Purkinje cell (primary cell): ENCODE data around the gene DYNLL1. TPM values are rescaled to one million over a fixed set of nuclear protein-coding genes. Genes with fewer than 3 reads are reported as not detected.

ENCODE experiments used
- polyA plus RNA-seq: library from polyadenylated mRNA; unstranded; fragments of >200 nt; fragmentation: Nextera tagmentation; gene quantifications from 2 replicates; pipeline ENCODE4 v1.2.1, GENCODE V29; 2014

Gene DYNLL1
- polyA plus RNA-seq = 1,021 and 1,881 TPM in 2 replicates

DNA sequence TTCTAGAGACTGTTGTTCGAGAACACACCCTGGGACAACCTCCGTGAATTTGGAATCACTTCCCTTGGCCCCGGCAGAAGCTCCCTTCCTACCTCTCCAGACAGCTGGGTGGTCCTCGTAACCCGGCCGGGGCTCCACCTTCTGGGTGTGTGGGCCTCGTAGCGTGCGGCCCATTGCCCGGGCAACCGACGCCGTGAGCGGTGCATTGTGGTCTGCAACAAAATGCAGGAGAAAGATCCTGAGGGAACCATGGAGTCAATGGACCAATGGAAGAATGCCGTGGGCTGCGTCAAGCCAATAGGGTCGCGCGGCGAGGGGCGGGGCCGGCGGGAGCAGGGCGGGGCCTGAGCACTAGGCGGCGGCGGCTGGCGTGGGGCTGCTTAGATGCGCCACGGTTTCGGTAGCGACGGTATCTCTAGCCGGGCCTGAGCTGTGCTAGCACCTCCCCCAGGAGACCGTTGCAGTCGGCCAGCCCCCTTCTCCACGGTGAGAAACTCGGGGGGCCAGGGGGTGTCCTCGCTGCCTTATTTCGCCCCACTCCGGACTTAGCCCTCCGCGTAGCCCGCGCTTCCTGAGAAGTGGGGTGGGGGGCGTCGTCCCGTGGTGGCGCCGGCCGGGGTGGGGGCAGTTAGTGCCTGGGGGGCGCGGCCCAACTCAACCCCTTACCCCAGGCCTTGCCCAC lies at the start of gene DYNLL1:
Gene DYNLL1 (plus strand): TSS at position 383 of the 682 bp plus-strand sequence. CDS start 309 bp downstream, outside the sequence.

DNA sequence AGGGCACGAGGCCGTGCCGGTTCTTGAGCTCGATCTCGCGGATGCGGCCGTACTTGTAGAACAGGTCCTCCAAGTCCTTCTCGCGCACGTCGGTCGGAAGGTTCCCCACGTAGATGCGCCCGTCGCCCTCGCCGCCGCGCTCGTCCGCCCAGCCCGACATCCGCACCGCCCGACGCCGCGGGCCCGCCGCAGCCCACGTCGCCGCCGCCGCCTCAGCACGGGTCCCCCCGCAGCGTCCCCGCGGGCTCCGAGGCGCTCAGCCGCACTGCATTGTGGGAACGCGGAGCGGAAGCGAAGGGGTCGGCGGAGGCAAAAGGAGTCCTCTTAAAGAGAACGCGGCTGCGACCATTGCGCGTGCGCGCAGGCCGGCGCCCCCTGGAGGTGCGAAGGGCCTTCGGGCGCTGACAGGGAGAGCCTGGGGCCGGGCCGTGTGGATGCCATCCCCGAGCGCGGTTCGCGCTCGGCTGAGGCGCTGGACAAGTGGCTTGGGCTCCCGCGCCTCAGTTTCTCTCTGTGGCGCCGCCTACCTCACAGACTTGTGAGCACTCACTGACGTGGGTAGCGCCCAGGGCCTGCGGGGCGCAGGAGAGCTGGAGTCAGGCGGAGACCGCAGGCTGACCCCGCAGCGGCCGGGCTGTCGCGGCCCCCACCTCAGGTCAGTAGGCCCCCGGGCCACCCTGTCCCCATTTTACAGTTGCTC lies 26.3 kb upstream of the DYNLL1 start, which contains the start of gene SRSF9:
Gene SRSF9 (minus strand): TSS at position 299 of the 700 bp plus-strand sequence. CDS start 139 bp downstream, at position 160.

DNA sequence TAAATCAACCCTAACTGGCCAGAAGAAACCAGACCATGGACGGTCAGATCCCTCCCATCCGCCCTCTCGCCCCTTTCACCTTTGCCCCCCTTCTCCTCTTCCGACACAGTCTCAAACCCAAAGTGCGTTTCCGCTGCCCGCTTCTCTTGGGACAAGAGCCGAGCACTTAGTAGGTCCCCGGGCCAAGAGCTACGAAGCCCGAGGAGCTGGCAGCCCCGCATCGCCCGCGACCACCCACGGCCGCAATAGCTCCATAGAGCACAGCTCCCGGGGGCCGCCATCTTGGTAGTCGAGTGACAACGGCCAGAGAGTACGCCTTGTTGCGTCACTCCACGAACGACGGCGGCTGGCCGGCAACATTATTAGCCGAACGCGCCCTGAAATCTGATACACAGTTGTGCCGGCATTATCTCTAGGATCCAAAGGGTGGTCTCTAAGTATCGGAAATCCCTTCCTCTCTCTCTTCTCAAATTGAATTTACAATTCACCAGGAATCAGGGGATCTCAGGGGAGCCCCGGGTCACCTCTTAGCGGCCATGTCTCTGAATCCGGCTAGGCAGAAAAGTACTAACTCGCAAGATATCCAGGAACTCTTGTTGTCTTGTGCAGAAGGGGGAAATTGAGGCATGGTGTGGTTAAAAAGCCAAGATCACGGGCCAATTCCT lies 33.1 kb downstream of the DYNLL1 start, which contains the start of gene COQ5:
Gene COQ5 (minus strand): TSS at position 298 of the 665 bp plus-strand sequence. CDS start 17 bp downstream, at position 281.

DNA sequence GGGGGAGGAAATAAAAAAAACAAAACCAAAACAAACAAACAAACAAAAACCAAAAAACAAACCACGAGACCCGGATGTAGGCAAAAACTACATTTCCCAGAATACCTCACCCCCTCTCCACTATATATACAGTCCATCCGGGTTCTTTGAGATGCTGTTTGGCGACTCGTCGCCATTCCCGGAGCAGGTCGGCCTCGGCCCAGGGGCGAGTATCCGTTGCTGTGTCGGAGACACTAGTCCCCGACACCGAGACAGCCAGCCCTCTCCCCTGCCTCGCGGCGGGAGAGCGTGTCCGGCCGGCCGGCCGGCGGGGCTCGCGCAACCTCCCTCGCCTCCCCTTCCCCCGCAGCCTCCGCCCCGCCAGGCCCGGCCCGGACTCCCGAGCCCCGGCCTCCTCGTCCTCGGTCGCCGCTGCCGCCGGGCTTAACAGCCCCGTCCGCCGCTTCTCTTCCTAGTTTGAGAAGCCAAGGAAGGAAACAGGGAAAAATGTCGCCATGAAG lies 38.3 kb downstream of the DYNLL1 start, which contains the start of gene RNF10:
Gene RNF10 (plus strand): TSS at position 154 of the 500 bp plus-strand sequence. CDS start 456 bp downstream, outside the sequence.

Other genes with a start within 250 kb of the DYNLL1 start
- gene PXN, start 230.4 kb upstream of the DYNLL1 start, polyA plus RNA-seq = 0.21 and 0.66 TPM in 2 replicates
- not detected in 2 replicates for gene RNU4-2, start 204.2 kb upstream of the DYNLL1 start, polyA plus RNA-seq
- gene RNU4-1, start 202.9 kb upstream of the DYNLL1 start, polyA plus RNA-seq = not detected in 2 replicates
- 6.4 and 12.6 TPM in 2 replicates for gene SIRT4, start 193.8 kb upstream of the DYNLL1 start, polyA plus RNA-seq
- not detected in 2 replicates for gene PLA2G1B, start 168.3 kb upstream of the DYNLL1 start, polyA plus RNA-seq
- 0.73 and 1.0 TPM in 2 replicates for gene MSI1, start 126.9 kb upstream of the DYNLL1 start, polyA plus RNA-seq
- 1,271 and 1,904 TPM in 2 replicates for gene COX6A1, start 58.0 kb upstream of the DYNLL1 start, polyA plus RNA-seq
- 71.4 and 75.6 TPM in 2 replicates for gene TRIAP1, start 49.7 kb upstream of the DYNLL1 start, polyA plus RNA-seq
- gene GATC, start 49.7 kb upstream of the DYNLL1 start, polyA plus RNA-seq = 4.8 and 8.5 TPM in 2 replicates
- 49.0 and 57.2 TPM in 2 replicates for gene SRSF9, start 26.4 kb upstream of the DYNLL1 start, polyA plus RNA-seq
- 18.9 and 21.7 TPM in 2 replicates for gene COQ5, start 33.0 kb downstream of the DYNLL1 start, polyA plus RNA-seq
- 94.8 and 105 TPM in 2 replicates for gene RNF10, start 38.2 kb downstream of the DYNLL1 start, polyA plus RNA-seq
- gene POP5, start 85.3 kb downstream of the DYNLL1 start, polyA plus RNA-seq = 146 and 150 TPM in 2 replicates
- 6.3 and 13.1 TPM in 2 replicates for gene CABP1, start 144.5 kb downstream of the DYNLL1 start, polyA plus RNA-seq
- gene MLEC, start 191.0 kb downstream of the DYNLL1 start, polyA plus RNA-seq = 68.9 and 84.1 TPM in 2 replicates
- 2.0 and 2.4 TPM in 2 replicates for gene UNC119B, start 214.3 kb downstream of the DYNLL1 start, polyA plus RNA-seq
- gene ACADS, start 229.7 kb downstream of the DYNLL1 start, polyA plus RNA-seq = 0.40 and 0.99 TPM in 2 replicates